Dedifferentiated amniotic fluid mesenchymal stem cell (primary cell): ENCODE measurements around the gene FAM124B.

Experiments
- DNase-seq: peaks from one replicate; pipeline ENCODE4 v3.0.0-alpha.2; 2016; ENCODE audit errors: extremely low spot score

FAM124B gene, protein sequence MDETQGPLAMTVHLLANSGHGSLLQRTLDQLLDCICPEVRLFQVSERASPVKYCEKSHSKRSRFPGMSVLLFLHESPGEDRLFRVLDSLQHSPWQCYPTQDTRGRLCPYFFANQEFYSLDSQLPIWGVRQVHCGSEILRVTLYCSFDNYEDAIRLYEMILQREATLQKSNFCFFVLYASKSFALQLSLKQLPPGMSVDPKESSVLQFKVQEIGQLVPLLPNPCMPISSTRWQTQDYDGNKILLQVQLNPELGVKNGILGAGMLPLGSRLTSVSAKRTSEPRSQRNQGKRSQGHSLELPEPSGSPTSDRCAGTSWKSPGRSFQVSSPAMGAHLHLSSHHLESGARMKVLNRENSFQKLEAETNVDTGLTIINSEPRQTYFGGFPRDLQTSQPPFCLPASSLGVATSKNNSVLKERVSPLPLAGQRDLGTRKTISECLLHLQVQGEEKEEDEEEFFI

DNA sequence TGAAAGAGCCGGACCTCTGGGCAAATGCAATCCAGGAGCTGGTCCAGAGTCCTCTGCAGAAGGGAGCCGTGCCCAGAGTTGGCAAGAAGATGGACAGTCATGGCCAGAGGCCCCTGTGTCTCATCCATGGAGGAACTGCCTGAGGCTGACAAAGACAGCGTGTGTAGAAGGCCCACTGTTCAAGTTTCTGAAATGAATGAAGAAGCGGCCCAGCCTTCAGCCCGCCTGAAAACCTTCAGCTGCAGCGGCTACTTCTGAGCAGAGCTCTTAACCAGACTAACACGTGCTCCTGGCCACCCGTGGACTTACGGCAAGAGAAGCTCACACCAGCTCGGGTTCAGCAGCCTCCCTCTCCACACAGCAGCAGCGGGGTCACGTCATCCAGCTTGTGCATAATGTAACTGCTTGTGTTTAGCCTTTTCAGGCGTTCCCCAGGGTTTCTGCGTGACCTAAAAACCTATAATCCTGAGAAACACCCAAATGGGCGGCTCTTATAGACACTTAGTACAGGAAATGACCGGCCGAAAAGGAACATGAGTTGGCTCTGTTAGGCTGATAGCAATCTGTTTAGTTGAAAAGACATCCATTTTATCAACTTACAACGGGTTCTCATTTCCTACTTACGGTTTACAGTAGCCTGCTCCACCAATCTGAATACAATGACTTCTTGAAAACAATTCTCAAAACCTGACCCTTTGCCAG, at the start of gene FAM124B:
Gene FAM124B, minus strand, starts transcription at position 467 of the 702 bp plus-strand sequence. Its CDS starts 339 bp downstream, at position 128.
- DNase-seq: no peak

DNA sequence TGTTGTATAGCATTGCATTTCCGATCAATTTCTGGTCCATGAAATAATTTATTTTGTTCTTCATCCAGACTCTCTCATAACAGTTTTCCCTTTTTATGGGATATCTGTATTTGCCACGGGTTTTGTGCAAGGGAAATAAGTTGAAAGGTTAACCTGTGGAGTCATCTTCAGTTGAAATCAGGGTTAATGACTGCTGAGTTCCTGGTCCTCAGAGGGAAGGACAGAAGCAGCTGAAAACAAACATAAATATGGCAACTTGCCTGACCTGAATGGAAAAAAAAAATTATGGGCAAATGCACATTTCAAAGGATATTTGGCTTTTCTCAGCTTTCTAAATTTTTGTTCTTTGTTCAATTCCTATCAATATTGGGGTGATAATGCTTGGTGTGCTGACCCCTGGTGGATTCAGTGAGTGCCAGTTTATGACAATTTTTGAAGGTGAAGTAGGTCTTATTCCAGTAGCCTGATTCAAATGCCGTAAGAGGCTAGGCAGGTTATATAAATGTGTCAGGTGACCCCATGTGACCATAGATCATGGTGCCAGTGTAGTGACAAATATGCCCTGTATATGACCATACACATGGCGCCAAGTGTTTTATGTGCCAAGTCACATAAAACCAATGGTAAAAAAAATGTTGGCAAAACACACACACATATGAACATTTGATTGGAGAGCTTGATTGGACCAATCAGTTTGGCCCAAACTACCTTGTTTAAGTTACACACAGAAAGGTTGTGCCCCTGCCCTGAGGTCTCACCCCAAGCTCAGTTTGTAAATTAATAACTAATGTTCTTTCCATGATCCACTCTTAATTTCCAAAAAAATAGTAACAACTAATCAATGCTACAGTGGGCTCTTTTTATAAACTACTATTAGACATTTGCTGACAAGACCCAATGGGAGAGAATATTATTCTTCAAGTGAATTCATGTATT, 47.6 kb upstream of the FAM124B start:
- no peak for DNase-seq

DNA sequence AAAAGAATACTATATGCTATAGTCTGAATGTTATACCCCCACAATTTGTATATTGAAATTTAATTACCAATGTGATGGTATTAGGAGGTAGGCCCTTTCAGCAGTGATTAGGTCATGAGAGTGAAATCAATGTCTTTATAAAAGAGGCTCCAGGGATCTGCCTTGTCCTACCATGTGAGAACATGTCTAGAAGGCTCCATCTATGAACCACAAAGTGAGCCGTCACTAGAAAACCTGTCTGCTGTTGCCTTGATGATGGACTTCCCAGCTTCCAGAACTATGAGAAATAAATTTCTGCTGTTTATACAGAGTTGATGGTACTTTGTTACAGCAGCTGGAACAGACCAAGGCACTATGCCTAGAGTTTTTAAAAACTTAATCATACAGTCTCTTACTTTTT, 46.3 kb upstream of the FAM124B start:
- DNase-seq: no peak

DNA sequence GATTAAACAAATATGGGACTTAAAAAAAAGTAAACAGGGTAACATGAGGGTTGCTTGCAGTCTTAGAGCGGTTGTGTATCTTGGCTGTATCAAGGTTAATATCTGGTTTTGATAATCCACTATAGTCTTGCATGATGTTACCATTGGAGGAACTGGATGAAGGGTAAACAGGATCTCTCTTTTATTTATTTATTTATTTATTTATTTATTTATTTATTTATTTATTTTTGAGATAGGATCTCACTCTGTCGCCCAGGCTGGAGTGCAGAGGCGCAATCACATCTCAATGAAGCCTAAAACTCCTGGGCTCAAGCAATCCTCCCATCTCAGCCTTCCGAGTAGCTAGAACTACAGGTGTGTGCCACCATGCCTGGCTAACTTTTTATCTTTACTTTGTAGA, 42.9 kb upstream of the FAM124B start:
- no peak for DNase-seq

DNA sequence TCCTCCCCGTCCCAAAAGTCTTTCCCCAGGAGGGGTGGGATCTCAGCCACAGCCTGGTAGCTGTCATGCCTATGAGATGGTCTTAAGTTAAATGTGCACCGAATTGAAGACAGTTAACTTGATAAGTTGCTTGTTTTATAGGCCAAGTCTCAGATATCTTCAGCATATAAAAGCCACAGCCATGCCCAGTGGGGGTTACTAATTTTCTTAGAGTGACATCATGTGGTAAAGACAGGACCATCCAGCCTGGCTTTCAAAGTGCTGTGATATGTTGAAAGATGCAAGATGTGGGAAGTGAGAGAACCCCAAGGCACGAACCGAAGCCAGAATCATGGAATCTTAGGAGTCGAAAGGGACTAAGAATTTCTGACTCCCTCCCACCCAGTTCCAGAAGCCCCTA, 42.1 kb upstream of the FAM124B start:
- DNase-seq: no peak

DNA sequence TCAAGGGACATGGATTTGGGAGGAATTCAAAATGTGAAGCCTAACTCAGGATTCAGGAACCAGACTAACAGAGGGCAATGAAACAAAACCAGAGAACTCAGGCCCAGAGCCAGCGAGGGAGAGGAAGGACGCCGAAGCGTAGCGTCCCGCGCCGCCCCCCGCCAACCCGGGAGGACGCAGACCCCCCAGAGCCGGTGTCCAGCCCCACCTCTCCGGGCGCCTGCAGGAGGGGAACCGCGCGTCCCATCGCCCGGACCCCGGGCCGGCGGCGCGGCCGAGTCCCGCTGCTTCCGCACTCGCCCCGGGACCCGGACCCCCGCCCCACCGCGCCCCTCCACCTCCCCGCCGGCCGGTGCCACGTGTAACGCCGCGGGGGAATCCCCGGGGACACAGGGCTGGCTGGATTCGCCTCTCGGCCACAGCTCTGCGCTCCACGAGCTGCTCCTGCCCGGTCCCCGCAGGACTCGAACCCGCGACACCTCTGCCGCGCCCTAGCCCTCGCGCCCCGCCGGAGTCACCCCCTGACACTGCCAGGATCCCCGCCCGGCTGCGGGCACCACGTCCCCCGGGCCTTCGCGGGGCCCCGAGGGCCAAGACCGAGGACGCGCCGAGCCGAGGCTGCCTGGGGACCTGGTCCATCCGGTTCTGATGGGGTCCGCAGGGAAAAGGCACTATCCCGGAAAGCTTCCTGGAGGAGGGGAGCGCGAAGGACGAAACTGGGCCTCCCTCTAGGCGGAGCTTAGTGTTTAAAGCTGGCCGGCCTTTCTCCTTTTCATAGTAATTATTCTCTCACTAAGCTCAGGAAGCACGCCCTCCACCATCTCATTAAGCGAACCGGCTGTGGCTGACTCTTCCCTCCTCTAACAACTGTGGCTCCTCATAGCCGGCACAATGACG, 40.4 kb upstream of the FAM124B start:
- DNase-seq: no peak

DNA sequence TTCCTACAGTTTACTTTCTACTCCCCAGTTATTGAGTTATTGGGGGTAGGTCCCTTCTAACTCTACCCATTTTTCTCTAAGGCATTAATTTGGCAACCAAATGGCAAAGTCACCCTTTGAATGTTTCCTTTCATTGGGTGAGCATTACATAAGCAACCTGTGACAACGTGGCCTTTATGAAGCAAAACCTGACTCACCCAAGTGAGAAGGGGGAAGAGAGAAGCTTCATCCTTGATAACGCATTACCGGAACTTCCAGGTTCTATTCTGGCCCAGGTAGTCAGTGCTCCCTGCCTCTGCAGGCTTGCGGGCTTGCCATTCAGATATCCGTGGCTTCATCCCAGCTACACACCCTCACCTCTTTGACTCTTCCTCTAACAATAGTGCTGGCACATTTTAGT, 39.1 kb upstream of the FAM124B start:
- no peak for DNase-seq

DNA sequence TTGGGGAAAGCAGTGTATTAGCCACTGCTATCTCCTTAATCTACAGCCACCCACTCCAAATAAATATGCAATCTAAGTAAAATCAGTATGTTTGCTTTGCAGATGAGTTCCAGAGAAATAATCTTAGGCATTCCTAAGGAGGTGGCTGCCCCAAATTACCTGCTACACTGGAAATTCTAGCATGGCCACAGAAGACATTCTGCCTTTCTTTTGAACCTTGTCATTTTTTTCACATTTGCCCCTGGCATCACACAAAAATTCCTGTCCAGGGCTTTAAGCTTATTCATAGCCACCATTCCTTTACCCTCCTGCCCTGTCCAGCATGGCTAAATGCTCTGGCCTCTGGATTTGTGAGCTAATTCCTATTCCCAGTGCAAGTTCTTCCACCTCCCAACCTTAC, 36.8 kb upstream of the FAM124B start:
- no peak for DNase-seq

DNA sequence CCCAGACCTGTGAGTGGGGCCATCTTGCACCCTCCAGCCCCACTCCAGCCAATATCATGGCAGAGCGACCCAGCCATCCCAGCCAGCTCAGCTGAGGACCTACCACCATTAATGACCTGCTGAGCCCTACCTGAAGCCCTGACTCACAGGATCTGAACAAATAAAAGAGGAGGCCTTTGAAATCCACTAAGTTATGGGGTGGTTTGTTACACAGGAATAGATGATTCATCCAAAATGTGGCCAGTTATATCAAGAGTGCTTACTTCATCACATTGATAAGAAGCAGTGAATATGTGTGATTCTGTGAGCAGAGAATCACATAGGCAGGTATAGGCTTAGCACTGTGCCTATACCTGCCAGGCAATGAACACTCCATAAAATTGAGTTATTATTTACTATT, 34.7 kb upstream of the FAM124B start:
- DNase-seq: no peak

DNA sequence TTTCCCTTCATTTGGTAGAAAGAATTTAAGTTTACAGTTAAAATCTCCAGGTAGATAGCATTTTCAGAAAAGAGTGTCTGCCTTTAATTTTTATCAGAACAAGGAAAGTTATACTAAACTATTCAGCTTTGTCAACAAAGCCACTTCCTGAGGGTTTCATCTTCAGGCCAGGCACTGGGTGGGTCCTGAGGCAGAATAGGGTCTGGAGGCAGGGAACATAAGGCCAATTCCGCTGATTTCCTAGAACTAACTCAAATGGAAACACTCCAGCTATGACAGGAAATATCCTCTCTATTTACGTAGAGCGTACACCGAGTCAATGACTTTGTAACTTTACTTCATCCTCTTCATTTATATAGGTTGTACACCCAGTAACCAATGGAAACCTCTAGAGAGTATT, 32.7 kb upstream of the FAM124B start:
- no peak for DNase-seq

DNA sequence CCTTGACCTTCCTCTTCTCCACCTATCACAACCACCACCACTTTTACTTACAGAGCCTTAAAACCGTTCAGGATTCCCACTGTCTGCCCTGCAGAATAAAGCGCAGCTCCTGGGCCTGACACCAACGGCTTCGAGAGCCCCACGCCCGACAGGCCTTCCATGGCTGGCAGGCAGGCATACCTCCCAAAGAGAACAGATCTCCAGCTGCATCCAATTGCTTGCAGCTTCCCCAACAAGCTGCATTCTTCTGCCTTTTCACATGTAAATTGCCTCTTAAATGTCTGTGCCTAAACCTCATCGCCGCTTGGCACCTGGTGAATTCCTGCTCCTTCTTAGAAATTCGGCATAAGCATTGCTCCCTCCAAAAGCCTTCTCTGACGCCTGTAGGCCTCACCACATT, 31.5 kb upstream of the FAM124B start:
- no peak for DNase-seq

DNA sequence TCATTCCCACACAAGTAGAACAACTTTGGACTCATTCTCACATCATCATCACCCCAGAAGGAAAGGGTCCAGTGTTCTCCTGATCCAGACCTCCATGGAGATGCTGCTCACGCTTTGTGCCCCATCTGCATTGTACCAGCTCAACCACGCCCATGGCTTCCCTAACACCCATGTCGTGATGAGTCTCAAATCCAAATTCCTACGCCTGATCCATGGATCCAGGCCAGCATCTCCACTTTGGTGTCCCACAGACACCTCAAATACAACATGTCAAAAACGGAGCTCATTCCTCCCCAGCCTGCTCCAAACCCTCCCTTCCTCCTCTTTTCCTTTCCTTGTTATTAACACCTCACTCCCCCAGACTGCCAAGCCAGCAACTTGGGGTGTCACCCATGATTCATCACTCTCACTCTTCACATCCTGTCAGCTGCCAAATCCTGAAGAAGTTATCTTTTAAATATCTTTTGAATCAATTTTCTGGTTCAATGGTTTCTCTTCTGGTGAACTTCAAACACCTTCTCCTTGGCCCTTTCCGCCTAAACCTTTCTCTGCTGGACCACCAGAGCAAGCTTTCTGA, 30.2 kb upstream of the FAM124B start:
- DNase-seq: no peak

DNA sequence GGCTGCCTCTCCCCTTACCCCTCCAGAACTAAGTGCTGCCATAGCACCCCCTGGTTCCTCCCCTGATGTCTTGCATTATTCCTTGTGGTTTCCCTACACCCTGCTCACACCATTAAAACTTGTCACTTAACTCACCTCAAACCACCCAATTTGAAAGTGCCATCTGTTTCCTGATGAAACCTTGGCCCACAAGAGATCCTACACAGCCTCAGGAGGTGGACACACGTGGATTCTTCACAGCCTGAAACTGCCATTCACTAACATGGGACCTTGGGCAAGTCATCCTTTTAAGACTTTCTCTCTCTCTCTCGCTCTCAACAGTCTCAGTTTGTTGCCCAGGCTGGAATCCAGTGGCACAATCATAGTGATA, 27.5 kb upstream of the FAM124B start:
- no peak for DNase-seq

DNA sequence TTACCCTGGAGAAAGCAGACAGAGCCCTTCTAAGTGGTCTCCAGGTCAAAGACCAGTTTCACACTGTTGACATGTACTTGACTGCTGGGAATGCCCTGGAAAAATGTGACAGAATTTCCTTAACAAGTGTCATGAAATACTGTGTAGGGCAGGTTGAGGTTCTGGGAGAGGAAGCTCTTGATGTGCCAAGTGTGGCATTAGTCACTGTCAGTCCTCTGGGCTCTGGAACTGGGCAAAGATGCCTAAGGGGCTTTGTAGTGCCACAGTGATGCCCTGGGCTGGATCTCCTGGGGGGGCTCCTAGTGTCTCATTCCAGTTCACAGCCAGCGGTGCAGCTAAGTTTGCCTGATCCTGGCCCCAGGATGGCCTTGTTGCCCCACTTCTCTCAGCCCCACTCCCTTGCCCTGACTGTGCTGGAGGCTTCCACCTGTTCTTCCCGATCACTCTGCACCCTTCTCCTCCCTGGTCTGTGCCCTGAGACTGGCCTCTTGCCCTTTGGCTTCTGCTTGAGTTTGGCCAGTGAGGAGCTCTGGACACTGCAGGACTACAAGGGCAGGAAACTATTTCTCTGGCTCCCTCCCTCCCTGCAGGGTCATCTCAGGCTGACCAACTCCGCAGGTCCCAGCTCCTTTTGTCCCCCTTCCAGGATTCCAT, 27.0 kb upstream of the FAM124B start:
- no peak for DNase-seq

DNA sequence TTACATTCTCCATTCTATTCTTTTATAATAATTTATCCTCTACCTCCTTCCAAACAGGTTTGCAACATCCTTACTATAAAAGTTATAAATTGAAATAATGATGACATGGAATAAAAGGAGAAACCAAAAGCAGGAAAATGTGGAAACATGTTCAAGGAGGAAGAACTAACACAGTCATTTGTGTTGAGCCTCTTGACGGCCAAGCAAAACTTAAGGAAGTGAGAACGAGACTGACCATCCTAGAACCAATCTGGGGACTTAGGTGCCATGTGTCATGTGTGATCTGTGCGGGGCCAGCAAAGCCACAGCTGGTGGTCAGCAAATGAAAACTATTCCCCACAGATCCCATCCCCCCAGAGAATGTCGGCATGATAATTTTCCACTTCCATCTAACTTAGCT, 25.6 kb upstream of the FAM124B start:
- no peak for DNase-seq

DNA sequence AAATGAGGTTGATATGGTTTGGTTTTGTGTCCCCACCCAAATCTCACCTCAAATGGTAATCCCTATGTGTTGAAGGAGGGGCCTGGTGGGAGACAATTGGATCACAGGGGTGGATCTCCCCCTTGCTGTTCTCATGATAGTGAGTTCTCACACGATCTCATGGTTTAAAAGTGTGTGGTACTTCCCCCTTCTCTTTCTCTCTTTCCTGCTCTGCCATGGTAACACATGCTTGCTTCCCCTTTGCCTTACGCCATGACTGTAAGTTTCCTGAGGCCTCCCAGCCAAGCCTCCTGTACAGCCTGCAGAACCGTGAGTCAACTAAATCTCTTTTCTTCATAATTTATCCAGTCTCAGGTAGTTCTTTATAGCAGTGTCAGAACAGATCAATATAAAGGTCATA, 24.7 kb upstream of the FAM124B start:
- DNase-seq: no peak

DNA sequence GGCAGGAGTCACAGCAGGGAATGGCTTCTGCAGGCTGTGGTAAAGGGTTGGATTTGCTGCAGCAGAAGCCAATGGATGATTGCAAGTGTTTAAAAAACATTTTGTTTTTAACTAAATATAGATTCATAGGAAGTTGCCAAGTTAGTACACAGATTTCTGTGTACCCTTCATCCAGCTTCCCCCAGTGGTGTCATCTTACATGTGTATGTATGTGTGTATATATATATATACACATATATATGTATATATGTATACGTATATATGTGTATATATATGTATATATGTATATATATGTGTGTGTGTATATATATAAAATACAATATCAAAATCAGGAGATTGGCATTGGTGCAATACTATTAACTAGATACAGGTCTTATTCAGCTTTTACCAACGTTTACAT, 19.2 kb upstream of the FAM124B start:
- DNase-seq: no peak

DNA sequence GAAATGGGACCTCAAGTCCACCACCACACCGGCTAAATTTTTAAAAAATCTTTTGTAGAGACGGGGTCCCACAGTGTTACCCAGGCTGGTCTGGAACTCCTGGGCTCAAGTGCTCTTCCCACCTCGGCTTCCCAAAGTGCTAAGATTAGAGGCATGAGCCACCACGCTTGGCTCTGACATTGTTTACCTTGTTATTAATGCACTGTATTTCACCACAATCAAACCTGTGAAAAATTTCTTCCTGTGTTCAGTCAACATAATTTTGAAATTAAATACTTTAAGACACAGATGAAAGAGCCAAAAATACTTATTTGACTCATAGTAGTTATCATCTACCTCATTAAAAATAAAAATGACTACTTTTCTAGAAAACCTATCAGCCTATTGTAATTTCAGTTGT, 16.0 kb upstream of the FAM124B start:
- DNase-seq: no peak

DNA sequence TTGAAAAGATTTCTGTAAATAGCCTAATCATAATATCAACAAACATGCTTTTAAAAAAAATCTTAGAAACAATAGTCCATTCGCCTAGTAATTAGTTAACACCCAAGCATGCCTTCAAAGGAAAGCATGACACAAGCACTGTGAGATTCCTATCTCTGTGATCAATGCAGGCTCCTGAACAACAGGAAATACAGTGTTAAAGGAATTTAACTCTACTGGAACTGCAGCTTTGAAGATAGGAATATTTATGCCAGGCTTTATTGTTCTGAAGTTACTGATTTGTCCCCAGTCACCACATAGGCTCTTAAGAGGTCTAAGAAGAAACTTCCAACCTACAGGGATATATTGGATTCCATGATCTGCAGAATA, 15.4 kb upstream of the FAM124B start:
- no peak for DNase-seq

DNA sequence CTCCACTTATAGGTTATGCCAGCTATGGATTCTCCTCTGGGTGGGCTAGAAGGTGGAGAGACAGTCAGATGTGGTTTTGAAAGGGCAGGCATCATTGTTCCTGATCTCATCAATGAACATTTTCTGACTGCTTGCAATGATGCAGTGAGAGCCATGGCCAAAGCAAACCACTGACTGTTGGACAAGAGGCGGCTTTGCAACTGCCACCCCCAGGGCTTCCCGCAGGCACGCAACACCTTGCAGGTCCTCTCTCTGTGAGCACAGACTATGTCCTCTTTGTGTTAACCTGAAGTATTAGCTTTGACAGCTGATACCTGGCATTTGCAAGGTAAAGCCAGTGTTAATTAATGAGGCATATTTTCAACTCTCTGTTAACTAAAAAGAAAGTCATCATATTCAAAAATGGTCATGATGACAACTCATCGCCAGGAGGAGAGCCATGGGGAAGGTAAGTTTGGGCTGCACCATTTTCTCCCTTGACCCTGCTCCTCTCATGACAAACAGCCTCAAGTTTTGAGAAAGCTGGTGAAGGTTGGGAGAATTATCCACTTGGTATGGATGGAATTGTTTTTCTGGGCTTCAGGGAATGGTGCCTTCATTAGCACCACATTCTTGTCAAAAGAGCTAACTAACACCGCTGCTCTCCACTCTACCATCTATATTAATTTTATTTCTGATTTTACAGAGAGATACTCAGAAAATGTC, 14.9 kb upstream of the FAM124B start:
- no peak for DNase-seq
